Stimulated activated CD4-positive, alpha-beta T cell treated with anti-CD3 and anti-CD28 coated beads, Interleukin-1b, Interleukin-23, amount 100 ng/mL, for 1 hour (primary cell): ENCODE data around the gene MPO.

Experiments used
- DNase-seq, 2 donors: peaks; one replicate each; pipeline ENCODE4 v3.0.0-alpha.2; 2020; ENCODE audit warnings: low read depth in 2 of 2

MPO gene

GRCh38 chr17:58320163-58320558, 39.4 kb upstream of the MPO start:
- no peak for DNase-seq

GRCh38 chr17:58319173-58320162, 38.7 kb upstream of the MPO start:
- no peak for DNase-seq

GRCh38 chr17:58318627-58319172, 38.0 kb upstream of the MPO start:
- DNase-seq, result no peak

- DNase-seq, result no peak
Observed at GRCh38 chr17:58318065-58318481, 37.3 kb upstream of the MPO start.

GRCh38 chr17:58317421-58318064, 36.8 kb upstream of the MPO start:
- no peak for DNase-seq

GRCh38 chr17:58316260-58316960, 35.7 kb upstream of the MPO start:
- DNase-seq, result no peak

GRCh38 chr17:58315750-58316149, 35.0 kb upstream of the MPO start:
- no peak for DNase-seq

- DNase-seq, result no peak
Observed at GRCh38 chr17:58315281-58315711, 34.6 kb upstream of the MPO start.

GRCh38 chr17:58314706-58315015, 33.9 kb upstream of the MPO start:
- DNase-seq, result no peak

GRCh38 chr17:58313815-58314705, 33.3 kb upstream of the MPO start:
- DNase-seq, result no peak

GRCh38 chr17:58312829-58313228, 32.1 kb upstream of the MPO start:
- DNase-seq, result no peak

GRCh38 chr17:58312021-58312630, 31.4 kb upstream of the MPO start:
- no peak for DNase-seq

- no peak for DNase-seq
Observed at GRCh38 chr17:58311429-58311894, 30.7 kb upstream of the MPO start.

- DNase-seq, result no peak
Observed at GRCh38 chr17:58310511-58311428, 30.0 kb upstream of the MPO start.

GRCh38 chr17:58309918-58310259, 29.2 kb upstream of the MPO start:
- no peak for DNase-seq

GRCh38 chr17:58308985-58309917, 28.5 kb upstream of the MPO start:
- no peak for DNase-seq

- no peak for DNase-seq
Observed at GRCh38 chr17:58308173-58308984, 27.6 kb upstream of the MPO start.
